ENCODE data around the gene CCDC6.

The CCDC6 gene

GRCh38 chr10:59844436-59844835, 61.9 kb downstream of the CCDC6 start:
- no peak for DNase-seq

GRCh38 chr10:59843748-59844147, 62.6 kb downstream of the CCDC6 start:
- no peak for DNase-seq

GRCh38 chr10:59839576-59839975, 66.8 kb downstream of the CCDC6 start:
- no peak for DNase-seq

GRCh38 chr10:59838085-59838789, 68.1 kb downstream of the CCDC6 start:
- DNase-seq: no peak

- DNase-seq: no peak
Measured at GRCh38 chr10:59833810-59834209, 72.5 kb downstream of the CCDC6 start.

GRCh38 chr10:59832506-59832905, 73.8 kb downstream of the CCDC6 start:
- DNase-seq: no peak

GRCh38 chr10:59831658-59832503, 74.5 kb downstream of the CCDC6 start:
- no peak for DNase-seq

- no peak for DNase-seq
Measured at GRCh38 chr10:59830601-59831259, 75.6 kb downstream of the CCDC6 start.

- DNase-seq: no peak
Measured at GRCh38 chr10:59829601-59830000, 76.8 kb downstream of the CCDC6 start.

- DNase-seq: no peak
Measured at GRCh38 chr10:59829024-59829423, 77.3 kb downstream of the CCDC6 start.

GRCh38 chr10:59825932-59826331, 80.4 kb downstream of the CCDC6 start:
- DNase-seq: no peak

- DNase-seq: no peak
Measured at GRCh38 chr10:59823751-59824150, 82.6 kb downstream of the CCDC6 start.

- DNase-seq: no peak
Measured at GRCh38 chr10:59823111-59823510, 83.2 kb downstream of the CCDC6 start.

GRCh38 chr10:59820471-59820870, 85.9 kb downstream of the CCDC6 start:
- no peak for DNase-seq

- DNase-seq: no peak
Measured at GRCh38 chr10:59819683-59820082, 86.7 kb downstream of the CCDC6 start.

- no peak for DNase-seq
Measured at GRCh38 chr10:59819265-59819664, 87.1 kb downstream of the CCDC6 start.

GRCh38 chr10:59817773-59818172, 88.6 kb downstream of the CCDC6 start:
- DNase-seq: no peak

GRCh38 chr10:59814878-59815277, 91.5 kb downstream of the CCDC6 start:
- no peak for DNase-seq

GRCh38 chr10:59812519-59813122, 93.7 kb downstream of the CCDC6 start:
- no peak for DNase-seq

- DNase-seq: no peak
Measured at GRCh38 chr10:59809644-59809974, 96.7 kb downstream of the CCDC6 start.

GRCh38 chr10:59808896-59809643, 97.3 kb downstream of the CCDC6 start:
- peak; percentile 18 for DNase-seq

Data from NCI-H1048 (cell line).